Osteoblast (primary cell): ENCODE data around the gene ZMIZ1. TPM values are rescaled to one million over a fixed set of nuclear protein-coding genes. Genes with fewer than 3 reads are reported as not detected.
A peak's percentile ranks its signal among the peaks of the same experiment; 100 is the strongest.

Experiments used
- DNase-seq: peaks from one replicate; pipeline ENCODE4 v3.0.0; 2011; ENCODE audit warnings: low spot score, mixed read lengths; ENCODE audit not compliant: insufficient read length; ENCODE audit errors: missing footprints
- H2AFZ ChIP-seq: 2 replicates; pipeline ENCODE4 v1.6.0; 2011; ENCODE audit warnings: mild to moderate bottlenecking, low read length
- H3K27ac ChIP-seq: 2 replicates; pipeline ENCODE4 v1.5.1; 2011; ENCODE audit warnings: mild to moderate bottlenecking, low read depth, low read length, moderate library complexity
- H3K27me3 ChIP-seq: 2 replicates; pipeline ENCODE4 v1.6.0; 2012; ENCODE audit warnings: mild to moderate bottlenecking, control low read depth, inconsistent platforms, low read length, moderate library complexity; ENCODE audit not compliant: insufficient read depth
- H3K36me3 ChIP-seq: 2 replicates; pipeline ENCODE4 v1.5.1; 2011; ENCODE audit warnings: mild to moderate bottlenecking, low read length, control low read depth, moderate library complexity; ENCODE audit not compliant: insufficient read depth
- H3K4me1 ChIP-seq: 2 replicates; pipeline ENCODE4 v1.5.1; 2011; ENCODE audit warnings: mild to moderate bottlenecking, low read length, control low read depth, moderate library complexity; ENCODE audit not compliant: insufficient read depth
- H3K4me2 ChIP-seq: 2 replicates; pipeline ENCODE4 v1.6.0; 2011; ENCODE audit warnings: mild to moderate bottlenecking, low read length; ENCODE audit not compliant: insufficient read depth
- H3K4me3 ChIP-seq: fragments of 200-600 bp; sonication (generic); 3 replicates; pipeline ENCODE4 v1.5.1; 2012; ENCODE audit warnings: mild to moderate bottlenecking, low read length, inconsistent platforms; ENCODE audit not compliant: insufficient read depth
- H3K79me2 ChIP-seq: 2 replicates; pipeline ENCODE4 v1.6.0; 2012; ENCODE audit warnings: mild to moderate bottlenecking, low read length, control low read depth, inconsistent platforms; ENCODE audit not compliant: insufficient read depth
- H3K9me3 ChIP-seq: 2 replicates; pipeline ENCODE4 v1.5.1; 2011; ENCODE audit warnings: low read depth, low read length, control low read depth
- H4K20me1 ChIP-seq: 2 replicates; pipeline ENCODE4 v1.6.0; 2012; ENCODE audit warnings: mild to moderate bottlenecking, low read length, control low read depth; ENCODE audit not compliant: insufficient read depth
- total RNA-seq: library from RNA; depleted of rRNA; stranded (reverse); fragments of >200 nt; gene quantifications from 2 replicates; pipeline ENCODE4 v1.2.3, GENCODE V29; 2012
- TF ChIP-seq, protein P1 (sequence below): IDR thresholded peaks from 2 replicates; pipeline ENCODE4 v1.5.1; 2011; ENCODE audit warnings: mild to moderate bottlenecking, low read depth, low read length, moderate library complexity; ENCODE audit errors: extremely low read depth

Gene ZMIZ1
- total RNA-seq, 1 donor, result 40.9 TPM

GRCh38 chr10:79186486-79187120 is 117.8 kb downstream of the ZMIZ1 start:
- Histone ChIP-seq H2AFZ (no peak overlapping the region), H3K79me2 (peaks cover 65% of the 10 kb centered on the region), H3K36me3 (peaks cover 44% of the 10 kb centered on the region)

GRCh38 chr10:79187121-79187940 is 118.6 kb downstream of the ZMIZ1 start:
- peaks cover 67% of the 10 kb centered on the region for H3K79me2 ChIP-seq
- no peaks in the 10 kb centered on the region for H3K27me3 ChIP-seq
- no peak overlapping the region for H2AFZ ChIP-seq
- H3K36me3 ChIP-seq, result peaks cover 42% of the 10 kb centered on the region
- H3K27ac ChIP-seq, result no peak overlapping the region
- H3K4me2 ChIP-seq, result no peak overlapping the region
- H3K4me1 ChIP-seq, result peaks cover 68% of the 10 kb centered on the region
- no peak for DNase-seq
- H3K9me3 ChIP-seq, result no peaks in the 10 kb centered on the region
- H3K4me3 ChIP-seq, result no peak overlapping the region
- TF ChIP-seq, protein P1, sequence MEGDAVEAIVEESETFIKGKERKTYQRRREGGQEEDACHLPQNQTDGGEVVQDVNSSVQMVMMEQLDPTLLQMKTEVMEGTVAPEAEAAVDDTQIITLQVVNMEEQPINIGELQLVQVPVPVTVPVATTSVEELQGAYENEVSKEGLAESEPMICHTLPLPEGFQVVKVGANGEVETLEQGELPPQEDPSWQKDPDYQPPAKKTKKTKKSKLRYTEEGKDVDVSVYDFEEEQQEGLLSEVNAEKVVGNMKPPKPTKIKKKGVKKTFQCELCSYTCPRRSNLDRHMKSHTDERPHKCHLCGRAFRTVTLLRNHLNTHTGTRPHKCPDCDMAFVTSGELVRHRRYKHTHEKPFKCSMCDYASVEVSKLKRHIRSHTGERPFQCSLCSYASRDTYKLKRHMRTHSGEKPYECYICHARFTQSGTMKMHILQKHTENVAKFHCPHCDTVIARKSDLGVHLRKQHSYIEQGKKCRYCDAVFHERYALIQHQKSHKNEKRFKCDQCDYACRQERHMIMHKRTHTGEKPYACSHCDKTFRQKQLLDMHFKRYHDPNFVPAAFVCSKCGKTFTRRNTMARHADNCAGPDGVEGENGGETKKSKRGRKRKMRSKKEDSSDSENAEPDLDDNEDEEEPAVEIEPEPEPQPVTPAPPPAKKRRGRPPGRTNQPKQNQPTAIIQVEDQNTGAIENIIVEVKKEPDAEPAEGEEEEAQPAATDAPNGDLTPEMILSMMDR, result no peak
- peaks cover 31% of the 10 kb centered on the region for H4K20me1 ChIP-seq

More at GRCh38 chr10:79186486-79187120, 117.8 kb downstream of the ZMIZ1 start:
- Histone ChIP-seq H3K27me3 (no peaks in the 10 kb centered on the region), H3K4me2 (no peak overlapping the region), H3K4me1 (peaks cover 66% of the 10 kb centered on the region), H3K27ac (peak overlapping the region; percentile 70), H3K9me3 (no peaks in the 10 kb centered on the region), H4K20me1 (peaks cover 35% of the 10 kb centered on the region), H3K4me3 (no peak overlapping the region)
- TF ChIP-seq, protein P1, result no peak
- DNase-seq, result no peak

DNA sequence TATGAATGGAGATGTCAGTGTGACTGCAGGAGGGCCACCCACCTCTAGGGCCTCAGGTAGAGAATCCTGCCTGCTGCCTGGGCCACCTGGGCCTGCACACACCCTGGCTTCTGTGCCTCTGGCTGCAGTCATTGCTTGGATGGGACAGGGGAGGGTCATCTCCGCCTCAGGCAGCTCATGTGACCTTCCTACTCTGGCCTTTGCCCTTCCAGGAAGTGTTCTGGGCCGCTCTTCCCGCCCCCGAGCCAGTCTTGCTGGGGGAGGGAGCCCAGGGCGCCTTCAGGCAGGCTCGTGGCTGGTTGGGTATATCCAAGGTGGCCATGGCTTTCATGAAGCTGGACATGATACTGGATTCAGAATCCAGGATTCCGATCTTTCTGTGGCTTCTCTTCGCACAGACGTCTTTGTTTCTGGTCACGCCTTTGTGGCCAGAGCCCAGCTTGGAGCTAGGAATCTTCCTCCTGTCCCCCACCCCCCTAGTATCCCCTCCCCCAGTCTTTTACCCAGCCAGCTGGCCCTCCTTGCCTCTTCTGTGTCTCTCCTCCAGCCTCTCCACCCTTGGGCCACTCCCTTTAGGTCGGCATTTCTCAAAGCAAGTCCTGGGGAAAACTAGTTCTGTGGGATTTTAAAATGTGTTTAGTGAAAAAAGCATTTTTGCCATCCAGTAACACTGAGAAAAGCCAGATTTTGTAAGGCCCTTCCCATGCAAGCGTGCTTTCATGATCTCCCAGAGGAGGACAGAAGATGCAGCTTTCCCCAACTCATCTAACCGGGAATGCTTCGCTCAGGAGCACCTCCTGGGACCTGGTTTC is 119.6 kb downstream of the ZMIZ1 start:
- Histone ChIP-seq H3K4me3 (no peak overlapping the region), H3K4me1 (peaks cover 65% of the 10 kb centered on the region), H3K79me2 (peaks cover 62% of the 10 kb centered on the region), H3K9me3 (no peaks in the 10 kb centered on the region), H2AFZ (no peak overlapping the region), H4K20me1 (peaks cover 31% of the 10 kb centered on the region), H3K27me3 (no peaks in the 10 kb centered on the region), H3K4me2 (no peak overlapping the region), H3K27ac (no peak overlapping the region), H3K36me3 (peaks cover 33% of the 10 kb centered on the region)
- no peak for DNase-seq
- TF ChIP-seq, protein P1, result no peak
